Gastroesophageal sphincter (tissue), 4 donors: ENCODE data around the gene ETV3L. TPM values are rescaled to one million over a fixed set of nuclear protein-coding genes. Genes with fewer than 3 reads are reported as not detected.

ENCODE experiments used
- ATAC-seq: fragments of 150-250 bp; one replicate; pipeline ENCODE4 v1.9.1; 2016; ENCODE audit warnings: mild to moderate bottlenecking, moderate library complexity
- H3K27ac ChIP-seq, 4 donors: fragments of 200-600 bp; sonication (generic) in 3 of 4; 1 replicate in 3 of 4; 2 replicates in 1 of 4; pipeline ENCODE4 v1.5.1; 2016 to 2019
- H3K27me3 ChIP-seq: fragments of 200-600 bp; sonication (generic); one replicate; pipeline ENCODE4 v1.5.1; 2019
- H3K36me3 ChIP-seq, 2 donors: fragments of 200-600 bp; sonication (generic); one replicate each; pipeline ENCODE4 v1.5.1; 2019; ENCODE audit warnings: control low read depth in 1 of 2
- H3K4me1 ChIP-seq, 3 donors: fragments of 200-600 bp; sonication (generic); 1 replicate in 2 of 3; 2 replicates in 1 of 3; pipeline ENCODE4 v1.5.1; 2016 to 2019; ENCODE audit warnings: control low read depth in 2 of 3
- H3K4me3 ChIP-seq, 2 donors: fragments of 200-600 bp; sonication (generic); one replicate each; pipeline ENCODE4 v1.5.1; 2019; ENCODE audit warnings: mild to moderate bottlenecking in 1 of 2, moderate library complexity in 1 of 2
- H3K9me3 ChIP-seq, 3 donors: fragments of 200-600 bp; sonication (generic); one replicate each; pipeline ENCODE4 v1.5.1; 2017 to 2019; ENCODE audit warnings: control low read depth in 2 of 3
- EP300 ChIP-seq: sonication (generic); formaldehyde crosslinking; IDR thresholded peaks from one replicate; pipeline ENCODE4 v1.6.1; 2017; ENCODE audit warnings: antibody characterized with exemption, mild to moderate bottlenecking
- POLR2A ChIP-seq, 2 donors: fragments of 450-650 bp; IDR thresholded peaks; one replicate each; pipeline ENCODE4 v1.6.1; 2017; ENCODE audit warnings: antibody characterized with exemption in 2 of 2, mild to moderate bottlenecking in 2 of 2, moderate library complexity in 1 of 2
- POLR2AphosphoS5 ChIP-seq: sonication (generic); formaldehyde crosslinking; IDR thresholded peaks from one replicate; pipeline ENCODE4 v1.6.1; 2017; ENCODE audit warnings: antibody characterized with exemption
- whole genome bisulfite sequencing, 2 donors: methylation state at CpG; one replicate each; pipeline ENCODE4 v1.1.5; 2018; ENCODE audit warnings: low coverage in 1 of 2; 5-methylcytosine and 5-hydroxymethylcytosine counted together
- total RNA-seq, 4 donors: library from RNA; depleted of rRNA; stranded (reverse); fragments of >200 nt; gene quantifications; one replicate each; pipeline ENCODE4 v1.1.0, GENCODE V29; 2016
- TF ChIP-seq, protein P1 (sequence below), 4 experiments: fragments of 200-600 bp in 2 of 4; fragments of 450-650 bp in 2 of 4; sonication (generic) in 1 of 4; IDR thresholded peaks; one replicate each; pipeline ENCODE4 v1.5.1; 2017 to 2019; ENCODE audit warnings: antibody characterized with exemption in 4 of 4, mild to moderate bottlenecking in 2 of 4, moderate library complexity in 2 of 4

The ETV3L gene
- total RNA-seq, 4 donors from 2014 or later, result not detected

DNA sequence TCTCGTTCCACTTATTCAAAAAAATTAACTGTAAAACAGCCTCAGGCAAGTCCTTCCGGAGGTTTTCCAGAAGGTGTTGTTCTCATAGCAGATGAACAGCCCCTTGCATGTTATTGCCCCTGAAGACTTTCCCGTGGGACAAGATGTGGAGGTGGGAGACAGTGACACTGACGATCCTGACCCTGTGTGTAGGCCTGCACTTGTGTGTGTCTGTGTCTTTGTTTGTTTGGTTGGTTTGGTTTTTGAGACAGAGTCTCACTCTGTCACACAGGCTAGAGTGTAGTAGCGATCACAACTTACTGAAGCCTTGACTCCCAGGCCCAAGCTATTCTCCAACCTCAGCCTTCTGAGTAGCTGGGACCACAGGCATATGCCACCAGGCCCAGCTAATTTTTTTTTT, 12.6 kb downstream of the ETV3L start:
- H3K4me3 ChIP-seq, result no peak overlapping the region
- no peak for ATAC-seq
- no peak overlapping the region for H3K27ac ChIP-seq
- peaks cover 7% of the 10 kb centered on the region for H3K27me3 ChIP-seq
- H3K36me3 ChIP-seq, result no peaks in the 10 kb centered on the region
- H3K4me1 ChIP-seq, result peaks cover 0 to 8% (median 5%) of the 10 kb centered on the region in 3 donors
- H3K9me3 ChIP-seq, result no peaks in the 10 kb centered on the region
- TF ChIP-seq POLR2A (IDR thresholded peaks at IDR 0.05), result no peak
- TF ChIP-seq, protein P1, sequence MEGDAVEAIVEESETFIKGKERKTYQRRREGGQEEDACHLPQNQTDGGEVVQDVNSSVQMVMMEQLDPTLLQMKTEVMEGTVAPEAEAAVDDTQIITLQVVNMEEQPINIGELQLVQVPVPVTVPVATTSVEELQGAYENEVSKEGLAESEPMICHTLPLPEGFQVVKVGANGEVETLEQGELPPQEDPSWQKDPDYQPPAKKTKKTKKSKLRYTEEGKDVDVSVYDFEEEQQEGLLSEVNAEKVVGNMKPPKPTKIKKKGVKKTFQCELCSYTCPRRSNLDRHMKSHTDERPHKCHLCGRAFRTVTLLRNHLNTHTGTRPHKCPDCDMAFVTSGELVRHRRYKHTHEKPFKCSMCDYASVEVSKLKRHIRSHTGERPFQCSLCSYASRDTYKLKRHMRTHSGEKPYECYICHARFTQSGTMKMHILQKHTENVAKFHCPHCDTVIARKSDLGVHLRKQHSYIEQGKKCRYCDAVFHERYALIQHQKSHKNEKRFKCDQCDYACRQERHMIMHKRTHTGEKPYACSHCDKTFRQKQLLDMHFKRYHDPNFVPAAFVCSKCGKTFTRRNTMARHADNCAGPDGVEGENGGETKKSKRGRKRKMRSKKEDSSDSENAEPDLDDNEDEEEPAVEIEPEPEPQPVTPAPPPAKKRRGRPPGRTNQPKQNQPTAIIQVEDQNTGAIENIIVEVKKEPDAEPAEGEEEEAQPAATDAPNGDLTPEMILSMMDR (IDR thresholded peaks at IDR 0.05), result no peak
- no peak for TF ChIP-seq POLR2AphosphoS5
- no peak for TF ChIP-seq EP300
- 67 to 80% methylated on average over 1 to 2 of the region's 5 CpGs for WGBS, 2 donors

DNA sequence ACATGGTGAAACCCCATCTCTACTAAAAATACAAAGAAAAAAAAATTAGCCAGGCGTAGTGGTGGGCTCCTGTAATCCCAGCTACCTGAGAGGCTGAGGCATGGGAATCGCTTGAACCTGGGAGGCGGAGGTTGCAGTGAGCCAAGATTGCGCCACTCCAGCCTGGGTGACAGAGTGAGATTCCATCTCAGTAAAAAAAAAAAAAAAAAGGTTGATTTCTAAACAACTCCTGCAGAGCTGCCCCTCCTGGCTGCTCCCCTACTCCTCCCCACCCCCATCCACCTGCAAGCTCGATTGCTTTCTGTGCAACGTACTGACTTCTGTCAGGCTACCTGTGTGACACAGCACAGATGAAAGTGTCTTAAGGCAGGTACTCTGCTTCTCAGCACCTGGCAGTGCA, 13.3 kb downstream of the ETV3L start:
- H3K9me3 ChIP-seq, result no peaks in the 10 kb centered on the region

DNA sequence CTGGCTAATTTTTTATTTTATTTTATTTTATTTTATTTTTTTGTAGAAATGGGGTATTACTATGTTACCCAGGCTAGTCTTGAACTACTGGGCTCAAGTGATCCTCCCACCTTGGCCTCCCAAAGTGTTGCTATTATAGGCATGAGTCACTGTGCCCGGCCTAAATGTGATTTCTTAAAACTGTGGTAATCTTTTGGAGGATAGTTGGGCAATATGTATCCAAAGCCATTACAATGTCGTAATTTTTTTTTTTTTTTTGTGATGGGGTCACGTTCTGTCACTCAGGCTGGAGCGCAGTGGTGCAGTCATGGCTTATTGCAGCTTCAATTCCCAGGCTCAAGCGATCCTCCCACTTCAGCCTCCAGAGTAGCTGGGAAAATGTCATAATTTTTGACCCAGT, 14.2 kb downstream of the ETV3L start:
- Histone ChIP-seq H3K4me1 (peaks cover 0 to 2% (median 2%) of the 10 kb centered on the region in 3 donors), H3K27ac (no peak overlapping the region), H3K27me3 (peaks cover 2% of the 10 kb centered on the region), H3K4me3 (no peak overlapping the region), H3K36me3 (no peaks in the 10 kb centered on the region), H3K9me3 (no peaks in the 10 kb centered on the region)
- TF ChIP-seq POLR2A (IDR thresholded peaks at IDR 0.05) (no peak), POLR2AphosphoS5 (no peak), EP300 (no peak)
- TF ChIP-seq, protein P1 (IDR thresholded peaks at IDR 0.05), result no peak
- ATAC-seq, result no peak
- 75 to 94% methylated on average over 5 of the region's 5 CpGs for WGBS, 2 donors

More for the DNA sequence above, 13.3 kb downstream of the ETV3L start:
- TF ChIP-seq, protein P1 (IDR thresholded peaks at IDR 0.05), result no peak
- no peak for TF ChIP-seq POLR2AphosphoS5
- no peak for TF ChIP-seq EP300
- peaks cover 0 to 8% (median 5%) of the 10 kb centered on the region in 3 donors for H3K4me1 ChIP-seq
- peaks cover 7% of the 10 kb centered on the region for H3K27me3 ChIP-seq
- no peak overlapping the region for H3K4me3 ChIP-seq
- no peak for ATAC-seq
- 67 to 75% methylated on average over 3 to 6 of the region's 6 CpGs for WGBS, 2 donors
- no peak overlapping the region for H3K27ac ChIP-seq
- H3K36me3 ChIP-seq, result no peaks in the 10 kb centered on the region

DNA sequence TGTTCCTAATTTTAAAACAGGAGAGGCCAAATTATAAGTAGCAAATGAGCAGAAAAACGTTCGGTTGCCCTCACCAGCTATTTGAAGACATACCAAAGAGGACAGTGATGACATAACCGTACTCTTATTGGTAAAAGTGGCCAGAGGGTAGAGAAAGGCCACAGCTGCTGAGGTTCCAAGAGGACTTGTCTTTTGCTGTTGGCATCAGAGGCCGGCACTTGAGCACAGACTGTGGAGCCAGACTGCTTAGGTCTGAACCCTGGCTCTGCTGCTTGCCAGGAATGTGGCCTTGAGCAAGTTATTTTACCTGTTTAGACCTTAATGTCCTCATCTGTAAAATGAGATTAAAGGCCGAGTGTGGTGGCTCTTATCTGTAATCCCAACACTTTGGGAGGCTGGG, 14.9 kb downstream of the ETV3L start:
- no peak for ATAC-seq
- Histone ChIP-seq H3K4me3 (no peak overlapping the region), H3K27ac (no peak overlapping the region), H3K4me1 (no peaks in the 10 kb centered on the region), H3K27me3 (no peaks in the 10 kb centered on the region), H3K36me3 (no peaks in the 10 kb centered on the region), H3K9me3 (no peaks in the 10 kb centered on the region)
- WGBS, 2 donors, result 89 to 91% methylated on average over 3 to 4 of the region's 5 CpGs
- TF ChIP-seq POLR2A (IDR thresholded peaks at IDR 0.05) (no peak), EP300 (no peak), POLR2AphosphoS5 (no peak)
- TF ChIP-seq, protein P1 (IDR thresholded peaks at IDR 0.05), result no peak

- Histone ChIP-seq H3K4me3 (no peak overlapping the region), H3K27me3 (no peaks in the 10 kb centered on the region), H3K4me1 (no peaks in the 10 kb centered on the region), H3K27ac (no peak overlapping the region), H3K36me3 (no peaks in the 10 kb centered on the region), H3K9me3 (no peaks in the 10 kb centered on the region)
- TF ChIP-seq POLR2AphosphoS5 (no peak), POLR2A (IDR thresholded peaks at IDR 0.05) (no peak), EP300 (no peak)
- TF ChIP-seq, protein P1 (IDR thresholded peaks at IDR 0.05), result no peak
- no peak for ATAC-seq
- WGBS, 2 donors, result 50 to 59% methylated on average over 5 of the region's 5 CpGs
These were observed 17.9 kb downstream of the ETV3L start for GRCh38 chr1:157081707-157082106.
